Body of pancreas (tissue), 4 donors: ENCODE measurements around the gene ACYP2.

Experiments used
- POLR2A ChIP-seq, 3 donors: fragments of 450-650 bp; IDR thresholded peaks; one replicate each; pipeline ENCODE4 v1.6.1; 2016; ENCODE audit warnings: antibody characterized with exemption in 3 of 3, mild to moderate bottlenecking in 2 of 3
- TF ChIP-seq, protein P1 (sequence below), 7 experiments: fragments of 450-650 bp in 4 of 7; fragments of 200-600 bp in 3 of 7; sonication (generic) in 3 of 7; IDR thresholded peaks; one replicate each; pipeline ENCODE4 v1.5.1; 2016 to 2019; ENCODE audit warnings: antibody characterized with exemption in 7 of 7

DNA sequence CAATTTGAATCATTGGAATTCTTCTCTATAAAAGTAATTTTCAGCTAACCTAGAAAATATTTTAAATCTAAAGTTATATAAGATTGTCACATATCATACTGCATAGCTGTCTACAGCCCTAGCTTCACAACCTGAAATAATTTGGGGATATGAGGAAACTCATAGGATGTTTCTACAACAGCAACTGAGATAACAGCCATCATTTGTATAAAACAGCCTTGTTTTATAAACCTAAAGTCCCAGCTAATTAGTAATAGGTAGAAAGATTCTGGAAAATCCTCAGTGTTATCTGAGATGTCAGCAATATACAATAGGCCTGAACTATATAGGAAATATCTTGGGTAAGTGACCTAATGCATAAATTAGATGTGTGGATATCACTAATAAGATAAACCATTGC, 188.2 kb downstream of the ACYP2 start:
- TF ChIP-seq POLR2A (IDR thresholded peaks at IDR 0.05) = no peak
- TF ChIP-seq, protein P1, sequence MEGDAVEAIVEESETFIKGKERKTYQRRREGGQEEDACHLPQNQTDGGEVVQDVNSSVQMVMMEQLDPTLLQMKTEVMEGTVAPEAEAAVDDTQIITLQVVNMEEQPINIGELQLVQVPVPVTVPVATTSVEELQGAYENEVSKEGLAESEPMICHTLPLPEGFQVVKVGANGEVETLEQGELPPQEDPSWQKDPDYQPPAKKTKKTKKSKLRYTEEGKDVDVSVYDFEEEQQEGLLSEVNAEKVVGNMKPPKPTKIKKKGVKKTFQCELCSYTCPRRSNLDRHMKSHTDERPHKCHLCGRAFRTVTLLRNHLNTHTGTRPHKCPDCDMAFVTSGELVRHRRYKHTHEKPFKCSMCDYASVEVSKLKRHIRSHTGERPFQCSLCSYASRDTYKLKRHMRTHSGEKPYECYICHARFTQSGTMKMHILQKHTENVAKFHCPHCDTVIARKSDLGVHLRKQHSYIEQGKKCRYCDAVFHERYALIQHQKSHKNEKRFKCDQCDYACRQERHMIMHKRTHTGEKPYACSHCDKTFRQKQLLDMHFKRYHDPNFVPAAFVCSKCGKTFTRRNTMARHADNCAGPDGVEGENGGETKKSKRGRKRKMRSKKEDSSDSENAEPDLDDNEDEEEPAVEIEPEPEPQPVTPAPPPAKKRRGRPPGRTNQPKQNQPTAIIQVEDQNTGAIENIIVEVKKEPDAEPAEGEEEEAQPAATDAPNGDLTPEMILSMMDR (IDR thresholded peaks at IDR 0.05) = no peak
